NCI-H2196 (cell line): Measurements from ENCODE around the gene TRMT2A.

ENCODE experiments used
- DNase-seq: peaks from one replicate; lab custom pipeline; 2025; ENCODE audit not compliant: unreplicated experiment; lab: John Stamatoyannopoulos, UW

The TRMT2A gene

GRCh38 chr22:20123366-20124082 lies 6.5 kb upstream of the TRMT2A start:
- DNase-seq = no peak

- DNase-seq = no peak
These were observed 4.9 kb upstream of the TRMT2A start for GRCh38 chr22:20121856-20122415.

DNA sequence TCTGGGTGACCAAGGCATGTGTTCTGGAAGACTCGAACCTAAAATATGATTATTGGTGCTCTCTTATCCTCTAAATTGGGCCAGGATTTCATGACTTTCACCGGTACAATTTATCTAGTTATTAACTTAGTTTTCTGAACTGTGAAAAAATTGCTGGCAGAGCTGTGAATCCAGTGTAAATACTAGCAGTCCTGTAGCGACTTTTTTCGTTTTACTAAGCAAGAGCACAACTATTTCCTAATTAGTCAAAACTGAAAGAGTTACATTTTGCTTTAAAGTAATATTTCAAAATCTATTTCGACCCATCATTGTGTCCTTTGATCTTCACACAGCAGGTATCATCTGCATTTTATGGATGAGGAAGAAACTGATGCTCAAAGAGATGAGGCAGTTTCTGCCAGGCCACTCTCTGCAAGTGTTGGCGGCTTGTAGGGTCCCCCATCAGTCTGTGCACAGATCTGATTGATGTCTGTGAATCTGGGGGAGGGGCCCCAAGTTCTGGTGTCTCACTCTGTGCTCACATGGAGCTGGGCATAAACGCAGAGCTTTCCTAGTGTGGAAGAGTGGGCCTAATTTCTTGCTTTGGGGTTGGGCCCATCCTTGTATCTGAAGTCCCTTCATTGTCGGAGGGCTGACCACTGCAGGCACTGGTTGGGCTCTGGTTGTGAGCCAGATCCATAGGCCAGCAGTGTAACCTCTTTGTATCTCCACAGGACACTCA lies 1.4 kb upstream of the TRMT2A start:
- DNase-seq = no peak

GRCh38 chr22:20117633-20118299 lies 740 bp upstream of the TRMT2A start:
- no peak for DNase-seq

DNA sequence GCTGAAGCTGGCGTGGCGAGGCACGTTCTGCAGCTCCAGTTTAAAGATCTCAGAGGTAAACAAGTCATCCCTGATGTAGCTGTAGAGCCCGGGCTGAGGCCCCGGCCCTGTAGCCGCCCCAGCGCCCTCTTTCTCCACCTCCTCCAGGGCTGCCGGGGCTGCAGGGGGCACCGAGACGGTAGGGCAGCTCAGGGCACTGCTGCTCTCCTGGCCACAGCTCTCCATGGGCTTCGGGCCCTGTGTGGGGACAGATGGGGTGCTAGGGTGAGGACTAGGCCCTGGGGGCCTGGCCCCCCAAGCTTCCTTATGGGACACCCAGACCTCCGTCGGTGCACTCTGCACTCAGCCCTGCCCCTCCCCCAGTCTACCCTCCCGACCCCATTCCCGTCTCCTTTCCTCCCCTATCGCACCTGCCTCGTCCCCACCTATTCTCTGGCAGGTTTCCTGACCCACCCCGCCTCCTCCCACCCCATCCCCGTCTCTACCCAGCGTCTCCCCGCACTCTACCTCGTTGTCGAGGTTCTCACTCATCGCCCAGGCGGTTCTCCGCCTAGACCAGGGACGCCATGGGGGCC lies 563 bp downstream of the TRMT2A start:
- no peak for DNase-seq

DNA sequence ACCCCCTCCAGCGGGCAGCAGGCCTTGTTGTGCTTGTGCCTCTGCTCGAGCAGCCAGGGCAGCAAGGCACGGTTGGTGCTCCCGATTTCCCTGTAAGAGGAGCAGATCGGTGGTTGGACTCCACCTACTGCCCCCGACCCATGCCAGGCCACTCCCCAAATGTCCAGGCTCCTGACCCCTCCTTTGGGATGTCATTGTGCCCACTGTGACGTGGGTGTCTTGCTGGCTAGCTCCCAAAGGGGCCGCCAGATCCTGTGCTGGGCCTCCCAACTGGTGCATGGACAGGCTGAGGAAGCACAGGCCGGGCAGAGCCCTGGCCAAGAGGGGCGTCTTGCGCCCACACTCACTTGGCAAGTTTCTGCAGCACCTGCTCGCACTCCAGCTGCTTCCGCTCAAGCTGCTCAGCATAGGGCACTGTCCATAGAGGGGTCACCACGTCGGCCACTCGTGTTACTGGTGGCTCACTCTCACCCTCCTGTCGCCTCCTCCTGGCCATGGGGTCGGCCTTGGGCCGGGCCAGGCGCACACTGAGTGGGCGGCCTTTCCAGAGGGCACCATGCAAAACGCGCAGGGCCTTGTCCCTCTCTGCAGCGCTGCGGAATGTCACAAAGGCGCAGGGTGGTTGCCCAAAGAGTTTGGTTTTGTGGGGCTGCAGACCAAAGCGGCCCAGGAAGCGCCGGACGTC lies 1.2 kb downstream of the TRMT2A start, which contains the start of gene RANBP1:
Gene RANBP1, plus strand, starts transcription at position 414 of the 685 bp plus-strand sequence. Its CDS starts 81 bp downstream, at position 495.
- DNase-seq = no peak

GRCh38 chr22:20114506-20115475 lies 2.2 kb downstream of the TRMT2A start:
- DNase-seq = no peak

DNA sequence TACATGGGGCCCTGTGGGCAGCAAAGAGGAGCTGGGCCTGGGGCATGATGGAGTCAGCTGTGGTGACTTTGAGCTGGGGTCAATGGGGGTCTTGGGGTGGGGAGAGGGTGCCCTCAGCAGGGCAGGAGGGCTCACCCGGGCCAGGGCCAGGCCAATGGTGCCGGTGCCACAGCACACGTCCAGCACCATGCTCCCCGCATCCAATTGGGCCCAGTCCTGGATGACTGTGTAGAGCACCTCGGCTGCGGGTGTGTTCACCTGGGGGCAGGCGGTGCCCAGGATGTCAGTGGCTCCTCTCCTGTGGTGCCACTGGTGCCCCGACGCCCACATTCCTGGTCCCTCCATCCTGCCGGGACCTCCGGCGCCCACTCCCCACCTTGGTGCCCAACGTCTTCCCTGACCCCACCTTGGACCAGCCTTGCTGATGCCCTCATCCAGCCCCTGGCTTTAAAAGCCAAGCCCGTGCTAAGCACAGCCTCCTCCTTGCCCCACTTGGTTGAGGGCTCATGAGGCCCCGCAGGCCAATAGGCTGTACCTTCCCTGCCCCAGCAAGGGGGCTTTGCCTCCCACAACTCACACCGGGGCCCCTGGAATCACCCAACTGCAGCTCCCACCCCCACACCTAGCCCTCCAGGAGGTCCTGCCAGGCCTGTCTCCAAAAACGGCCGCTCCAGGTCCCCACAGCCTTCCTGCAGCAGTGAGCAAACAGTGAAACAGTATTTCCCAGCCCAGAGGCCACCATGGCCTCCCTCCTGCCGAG lies 3.3 kb downstream of the TRMT2A start:
- DNase-seq = no peak

DNA sequence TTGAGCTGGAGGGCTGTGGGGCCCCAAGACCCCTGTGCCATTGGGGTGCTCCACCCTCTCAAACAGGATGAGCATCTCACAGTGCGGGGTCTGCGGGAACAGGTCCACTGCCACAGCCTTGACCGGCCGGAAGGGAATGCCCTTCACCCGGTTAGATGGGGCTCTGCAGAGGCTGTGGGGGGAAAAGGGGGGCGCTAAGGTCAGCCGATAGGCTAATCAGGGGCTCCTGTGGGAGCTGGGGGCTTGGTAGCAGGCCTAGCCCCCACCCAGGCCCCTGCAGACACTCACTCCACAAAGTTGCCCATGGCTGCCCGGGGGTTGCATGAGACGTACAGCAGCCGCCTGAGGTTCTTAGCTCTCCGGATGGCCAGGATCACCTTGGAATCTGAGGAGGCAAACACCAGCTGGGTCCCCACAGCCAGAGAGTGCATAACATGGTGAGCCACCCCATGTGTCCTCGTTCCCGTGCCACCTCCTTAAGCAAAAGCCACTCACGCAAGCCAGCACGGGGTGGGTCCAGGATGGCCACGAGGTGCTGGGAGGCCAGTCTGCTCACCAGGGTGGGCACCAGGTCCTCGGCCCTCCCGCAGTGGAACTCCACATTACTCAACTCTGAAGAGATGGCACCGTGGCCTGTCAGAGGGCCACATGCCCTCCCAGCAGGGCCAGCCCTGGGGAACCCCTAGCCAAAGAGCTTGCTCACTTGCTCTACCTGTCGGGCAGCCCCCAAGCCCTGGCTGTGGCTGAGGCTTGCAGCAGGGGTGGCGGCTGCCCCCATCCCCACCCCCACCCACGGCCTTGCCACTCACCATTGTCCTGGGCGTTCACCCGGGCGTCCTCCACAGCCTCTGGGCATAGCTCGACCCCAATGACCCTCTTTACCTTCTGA lies 4.2 kb downstream of the TRMT2A start:
- DNase-seq = no peak

- no peak for DNase-seq
These were observed 5.1 kb downstream of the TRMT2A start for GRCh38 chr22:20111689-20112622.

- peak; percentile 7 for DNase-seq
These were observed 5.9 kb downstream of the TRMT2A start for GRCh38 chr22:20111045-20111688.

GRCh38 chr22:20110359-20110985 lies 6.6 kb downstream of the TRMT2A start:
- DNase-seq = no peak

- DNase-seq = no peak
These were observed 7.3 kb downstream of the TRMT2A start for GRCh38 chr22:20109411-20110358.

GRCh38 chr22:20108757-20109230 lies 8.2 kb downstream of the TRMT2A start:
- DNase-seq = no peak
